HepG2 (cell line): ENCODE measurements around the gene ARL4D. TPM values are rescaled to one million over a fixed set of nuclear protein-coding genes. Genes with fewer than 3 reads are reported as not detected.

ENCODE experiments used
- ATAC-seq: fragments of 200-7000 bp; cut with Tn5 transposase; 3 replicates; pipeline ENCODE4 v1.9.1; 2020; ENCODE audit warnings: mild to moderate bottlenecking, moderate library complexity
- BruUV-seq: library from RNA; stranded (reverse); fragments of 400-500 nt; replicated peaks from 2 replicates; lab custom pipeline; 2021; lab: Mats Ljungman, UMichigan
- CTCF ChIA-PET: fragments of 300-600 bp; formaldehyde crosslinking; extraction: SDS; loops from one replicate; lab custom pipeline; 2021; ENCODE audit warnings: low total read pairs, inconsistent platforms, low intra/inter-chr PET ratio; lab: Yijun Ruan, JAX
- POLR2A ChIA-PET: fragments of 350-600 bp; sonication (Branson Sonifier 250); formaldehyde crosslinking; loops from one replicate; lab custom pipeline; 2020; ENCODE audit warnings: antibody characterized with exemption, inconsistent platforms; lab: Yijun Ruan, JAX
- DNase-seq: peaks from one replicate; pipeline ENCODE4 v3.0.0-alpha.2; 2015; ENCODE audit warnings: low spot score
- FAIRE-seq: peaks from 3 replicates; lab custom pipeline; 2011; peaks lifted over from hg19 to GRCh38; lab: Jason Lieb, UNC
- H2AFZ ChIP-seq: one replicate; pipeline ENCODE4 v1.6.1; 2011; ENCODE audit warnings: low read length, inconsistent platforms
- H3K27ac ChIP-seq: fragments of 300-600 bp; 3 replicates; pipeline ENCODE4 v1.8.0; 2011; ENCODE audit warnings: mixed run types, mild to moderate bottlenecking, mixed read lengths, low read length, inconsistent platforms; ENCODE audit not compliant: insufficient read depth; ENCODE audit errors: extremely low read length
- H3K27me3 ChIP-seq, 2 experiments: fragments of 200-600 bp in 1 of 2; 2 replicates in 1 of 2; 3 replicates in 1 of 2; pipeline versions ENCODE4 v1.6.0 to v1.8.0; 2011; ENCODE audit warnings: low read length in 2 of 2, mild to moderate bottlenecking in 2 of 2, moderate library complexity in 2 of 2, inconsistent platforms in 1 of 2; ENCODE audit not compliant: insufficient read depth in 2 of 2, control insufficient read depth in 1 of 2
- H3K36me3 ChIP-seq, 2 experiments: fragments of 200-600 bp in 1 of 2; replicated peaks in 1 of 2; 2 replicates in 1 of 2; 3 replicates in 1 of 2; pipeline versions ENCODE4 v1.5.1 to v1.8.0; 2011; ENCODE audit warnings: low read length in 2 of 2, inconsistent platforms in 1 of 2; ENCODE audit not compliant: insufficient read depth in 2 of 2, control insufficient read depth in 1 of 2
- H3K4me1 ChIP-seq: 2 replicates; pipeline ENCODE4 v1.5.1; 2012; ENCODE audit warnings: low read length, inconsistent platforms; ENCODE audit not compliant: insufficient read depth
- H3K4me2 ChIP-seq: 2 replicates; pipeline ENCODE4 v1.6.0; 2011; ENCODE audit warnings: low read depth, low read length, inconsistent platforms
- H3K4me3 ChIP-seq, 3 experiments: fragments of 200-600 bp in 1 of 3; sonication (generic), shearing (Covaris generic) in 1 of 3; replicated peaks in 1 of 3; 2 replicates each; pipeline ENCODE4 v1.5.1; 2011 to 2016; ENCODE audit warnings: low read length in 3 of 3, inconsistent platforms in 2 of 3, low read depth in 2 of 3, mild to moderate bottlenecking in 2 of 3, control low read depth in 1 of 3, mixed read lengths in 1 of 3; ENCODE audit not compliant: insufficient read depth in 1 of 3
- H3K79me2 ChIP-seq: one replicate; pipeline ENCODE4 v1.6.1; 2011; ENCODE audit warnings: low read length, inconsistent platforms; ENCODE audit not compliant: insufficient read depth
- H3K9ac ChIP-seq: 2 replicates; pipeline ENCODE4 v1.6.0; 2011; ENCODE audit warnings: mild to moderate bottlenecking, low read depth, low read length, inconsistent platforms; ENCODE audit not compliant: insufficient read depth
- H3K9me3 ChIP-seq: 2 replicates; pipeline ENCODE4 v1.5.1; 2012; ENCODE audit warnings: mild to moderate bottlenecking, low read length
- H4K20me1 ChIP-seq: 2 replicates; pipeline ENCODE4 v1.6.0; 2011; ENCODE audit warnings: inconsistent platforms, mild to moderate bottlenecking, low read length, moderate library complexity; ENCODE audit not compliant: insufficient read depth
- AKAP8 ChIP-seq: sonication (generic); formaldehyde crosslinking; IDR thresholded peaks from 2 replicates; pipeline ENCODE4 v1.5.1; 2020; ENCODE audit warnings: mild to moderate bottlenecking, missing genetic modification reagents
- CEBPB ChIP-seq: IDR thresholded peaks from 2 replicates; pipeline ENCODE4 v1.6.1; 2011; ENCODE audit warnings: low read depth, low read length, improper control_type of control experiment, borderline replicate concordance
- CERS6 ChIP-seq: sonication (generic); formaldehyde crosslinking; IDR thresholded peaks from 2 replicates; pipeline ENCODE4 v1.5.0; 2020; ENCODE audit warnings: missing genetic modification reagents
- HDAC6 ChIP-seq: fragments of 200-600 bp; sonication (generic); IDR thresholded peaks from 2 replicates; pipeline ENCODE4 v1.7.0; 2017; ENCODE audit warnings: mild to moderate bottlenecking, antibody characterized with exemption, low read length, low read depth
- ISL2 ChIP-seq: sonication (generic); formaldehyde crosslinking; IDR thresholded peaks from 2 replicates; pipeline ENCODE4 v1.5.0; 2020; ENCODE audit warnings: missing genetic modification reagents
- MAFK ChIP-seq, 2 experiments: IDR thresholded peaks in 1 of 2; conservative IDR thresholded peaks in 1 of 2; 2 replicates each; pipeline ENCODE4 v1.6.1; 2011; ENCODE audit warnings: improper control_type of control experiment in 2 of 2, low read length in 2 of 2
- PPARG ChIP-seq: conservative IDR thresholded peaks from 2 replicates; pipeline ENCODE4 v1.6.1; 2016; ENCODE audit warnings: missing biosample characterization, missing genetic modification reagents
- THAP7 ChIP-seq: sonication (generic); formaldehyde crosslinking; IDR thresholded peaks from 2 replicates; pipeline ENCODE4 v1.8.1; 2023; ENCODE audit warnings: mild to moderate bottlenecking, missing genetic modification reagents
- ZNF10 ChIP-seq: sonication (generic); formaldehyde crosslinking; IDR thresholded peaks from 2 replicates; pipeline ENCODE4 v1.4.0; 2020; ENCODE audit warnings: mild to moderate bottlenecking, low read depth, missing genetic modification reagents, borderline replicate concordance
- ZNF318 ChIP-seq: sonication (generic); formaldehyde crosslinking; IDR thresholded peaks from 2 replicates; pipeline ENCODE4 v1.4.0; 2020; ENCODE audit warnings: mild to moderate bottlenecking, missing genetic modification reagents
- ZNF513 ChIP-seq: sonication (generic); formaldehyde crosslinking; conservative IDR thresholded peaks from 2 replicates; pipeline ENCODE4 v1.5.0; 2020; ENCODE audit warnings: missing genetic modification reagents
- ZSCAN29 ChIP-seq: sonication (generic); formaldehyde crosslinking; conservative IDR thresholded peaks from 2 replicates; pipeline ENCODE4 v1.4.0; 2020; ENCODE audit warnings: mild to moderate bottlenecking, missing genetic modification reagents
- WGBS: methylation state at CpG from one replicate; pipeline ENCODE4 v1.1.6; 2017; ENCODE audit warnings: low lambda C conversion rate; 5-methylcytosine and 5-hydroxymethylcytosine counted together
- in situ Hi-C: cut with HindIII; loops from 2 replicates; pipeline ENCODE4 v1.10.0; 2017; ENCODE audit warnings: low pct_unique_long_range_greater_than_20kb; ENCODE audit not compliant: extremely low pct_ligation_motif_present
- intact Hi-C: fragments of 100-400 bp; cut with micrococcal nuclease; formaldehyde crosslinking; loops from one replicate; pipeline ENCODE4 v1.10.0; 2022; ENCODE audit not compliant: unreplicated experiment
- polyA plus RNA-seq, 8 experiments: library from polyadenylated mRNA; depleted of rRNA in 3 of 8; stranded (reverse) in 7 of 8; unstranded in 1 of 8; fragments of >200 nt; fragmentation: Illumina TruSeq in 4 of 8; extraction: Trizol in 4 of 8; gene quantifications; 2 replicates each; pipeline versions ENCODE4 v1.2.1 to v1.2.3, GENCODE V29; 2011 to 2016; ENCODE audit warnings: low read depth in 4 of 8, missing spikeins in 1 of 8, mixed read lengths in 1 of 8; ENCODE audit not compliant: insufficient read depth in 1 of 8
- total RNA-seq, 5 experiments: library from RNA; depleted of rRNA; stranded (reverse); fragments of >200 nt; fragmentation: Illumina TruSeq; extraction: Trizol; gene quantifications; 2 replicates each; pipeline ENCODE4 v1.2.3, GENCODE V29; 2016; ENCODE audit warnings: low read depth in 1 of 5

The ARL4D gene
- total and polyA plus RNA-seq, 2 of the 13 experiments (the other 11 are each of a cell fraction or from before 2014, with no cell fraction given): 9.0 to 25.9 TPM

- no peaks in the 10 kb centered on the region; a peak in 2 of 5 replicates for H3K27me3 ChIP-seq
- no peaks in the 10 kb centered on the region for H4K20me1 ChIP-seq
- H3K9ac ChIP-seq: peak overlapping the region; percentile 49
- ChIA-PET POLR2A (interaction anchor here (1.3 to 7.9 kb wide), 5 partner anchors 11 to 27 kb away, joined by 7 to 83 read pairs (median 13); partner anchors contain the start of gene ARL4D), CTCF (no interaction called here)
- no peak overlapping the region for H2AFZ ChIP-seq
- no peak for DNase-seq
- WGBS: 51% methylated on average over 11 of the region's 11 CpGs
- H3K4me2 ChIP-seq: peak overlapping the region; percentile 70
- H3K36me3 ChIP-seq: no peaks in the 10 kb centered on the region
- intact Hi-C loops: no loop called here
- FAIRE-seq: no peak
- H3K27ac ChIP-seq: no peak overlapping the region
- no peaks in the 10 kb centered on the region for H3K9me3 ChIP-seq
- no peak for ATAC-seq
- H3K4me1 ChIP-seq: peaks cover 60% of the 10 kb centered on the region
- no peaks in the 10 kb centered on the region for H3K79me2 ChIP-seq
- in situ Hi-C loops: no loop called here
- BruUV-seq: no TSS peak
- peak overlapping the region in 2 of 3 experiments; percentile 23 to 49; a peak in 3 of 6 replicates for H3K4me3 ChIP-seq
- no peak for TF ChIP-seq HDAC6
- no peak for TF ChIP-seq ISL2 (CRISPR knock-in tag)
- no peak for TF ChIP-seq ZNF10
- TF ChIP-seq CEBPB: no peak
- TF ChIP-seq PPARG: no peak
- TF ChIP-seq AKAP8: 0 out of 2 replicates have a peak, but pooled peaks have one; percentile 31
- no peak for TF ChIP-seq THAP7
- TF ChIP-seq ZNF318 (CRISPR knock-in tag): no peak
- TF ChIP-seq CERS6: no peak
- no peak for TF ChIP-seq ZNF513 (CRISPR knock-in tag)
- no peak for TF ChIP-seq ZSCAN29 (CRISPR knock-in tag)
- peak; percentile 50 to 71 for TF ChIP-seq MAFK (conservative IDR thresholded peaks at IDR 0.05 in 1 of 2, IDR thresholded peaks at IDR 0.05 in 1 of 2; ENCODE audit: low read length in 2 of 2)
Measured at GRCh38 chr17:43372273-43372911, 26.4 kb upstream of the ARL4D start.
